ENCODE results near the gene HID1.
A peak's percentile ranks its signal among the peaks of the same experiment; 100 is the strongest.

Gene HID1

GRCh38 chr17:74946641-74947040 lies 25.9 kb downstream of the HID1 start:
- no peak for DNase-seq

- no peak for DNase-seq
Observed at GRCh38 chr17:74945543-74945942, 27.0 kb downstream of the HID1 start.

DNA sequence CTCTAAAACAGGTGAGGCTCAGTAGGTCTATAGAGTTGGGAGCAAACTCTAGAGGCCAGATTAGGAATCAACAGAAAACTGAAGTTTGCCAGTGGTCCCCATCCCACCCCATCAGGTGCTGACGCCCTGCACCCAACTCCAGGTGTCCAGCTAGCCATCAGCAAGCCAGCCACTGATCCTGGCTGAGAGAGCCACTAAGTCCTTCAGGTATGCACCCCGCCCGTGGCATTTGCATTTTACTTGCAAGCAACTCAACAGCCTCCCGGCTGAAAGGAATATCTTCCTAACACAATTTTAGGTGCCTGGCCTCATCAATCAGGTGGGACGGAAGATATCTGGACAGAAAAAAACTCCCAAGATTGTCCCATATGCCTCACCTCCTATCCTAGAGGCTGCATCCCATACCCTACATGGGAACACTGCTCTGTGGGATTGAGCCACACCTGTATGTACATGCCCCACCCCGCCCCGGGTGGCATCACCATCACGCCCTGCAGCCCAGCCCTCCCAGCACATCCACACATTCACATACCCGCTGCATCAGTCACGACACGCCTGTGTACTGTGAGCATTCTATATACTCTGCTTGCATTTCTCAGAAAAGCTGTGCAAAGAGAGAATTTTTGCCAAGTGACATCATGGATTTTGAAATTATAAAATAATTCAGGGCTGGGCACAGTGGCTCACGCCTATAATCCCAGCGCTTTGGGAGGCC lies 28.6 kb downstream of the HID1 start:
- no peak for DNase-seq

DNA sequence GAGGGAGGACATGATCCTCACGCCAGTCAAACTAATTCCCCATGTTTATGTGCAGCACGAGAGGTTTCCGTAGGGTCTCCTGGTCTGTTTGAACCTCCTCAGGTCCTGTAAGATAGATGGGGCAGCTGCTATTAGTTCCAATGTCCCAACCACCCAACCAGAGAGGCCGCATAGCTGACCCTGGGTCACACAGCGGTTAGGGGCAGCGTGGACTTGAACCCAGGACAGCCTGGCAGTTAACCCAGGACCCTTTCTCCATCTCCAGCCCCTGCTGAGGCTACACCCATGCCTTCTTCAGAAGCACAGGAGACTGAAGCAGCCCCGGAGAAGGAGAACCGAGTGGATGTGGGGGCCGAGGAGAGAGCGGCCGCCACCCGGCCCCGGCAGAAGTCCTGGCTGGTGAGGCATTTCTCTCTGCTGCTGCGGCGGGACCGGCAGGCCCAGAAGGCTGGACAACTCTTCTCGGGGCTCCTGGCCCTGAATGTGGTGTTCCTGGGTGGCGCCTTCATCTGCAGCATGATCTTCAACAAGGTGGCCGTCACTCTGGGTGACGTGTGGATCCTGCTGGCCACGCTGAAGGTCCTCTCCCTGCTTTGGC lies 31.3 kb downstream of the HID1 start:
- no peak for DNase-seq

- no peak for DNase-seq
Observed at GRCh38 chr17:74939534-74939933, 33.0 kb downstream of the HID1 start.

GRCh38 chr17:74938194-74938950 lies 34.2 kb downstream of the HID1 start:
- no peak for DNase-seq

- no peak for DNase-seq
Observed at GRCh38 chr17:74937064-74938051, 35.2 kb downstream of the HID1 start.

DNA sequence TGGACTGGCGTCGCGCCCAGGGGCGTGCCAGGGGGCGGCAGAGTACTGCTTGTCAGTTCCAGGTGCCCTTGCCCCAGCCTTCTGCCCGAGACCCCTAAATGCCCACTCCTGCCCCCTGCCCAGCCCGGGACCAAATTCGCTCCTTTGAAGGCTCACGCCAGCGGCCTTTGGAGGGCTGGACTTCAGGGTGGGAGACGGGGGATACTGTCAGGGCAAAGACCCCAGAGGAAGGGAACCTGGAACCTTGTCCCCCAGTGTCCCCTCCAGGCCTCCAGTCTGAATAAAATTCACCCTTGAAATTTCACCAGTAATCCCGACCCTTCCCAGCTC lies 36.1 kb downstream of the HID1 start:
- no peak for DNase-seq

- DNase-seq, result no peak
Observed at GRCh38 chr17:74935585-74936469, 36.7 kb downstream of the HID1 start, which contains the start of gene OTOP3. Gene OTOP3 (plus strand): TSS chr17:74935898. CDS start chr17:74935922, 24 bp downstream.

- no peak for DNase-seq
Observed at GRCh38 chr17:74935048-74935447, 37.5 kb downstream of the HID1 start.

- no peak for DNase-seq
Observed at GRCh38 chr17:74930535-74931036, 42.0 kb downstream of the HID1 start.

- DNase-seq, result no peak
Observed at GRCh38 chr17:74928786-74929185, 43.8 kb downstream of the HID1 start.

- DNase-seq, result no peak
Observed at GRCh38 chr17:74925242-74925641, 47.3 kb downstream of the HID1 start.

- DNase-seq, result no peak
Observed at GRCh38 chr17:74924250-74924948, 48.2 kb downstream of the HID1 start, which contains the start of gene OTOP2. Gene OTOP2 (plus strand): TSS chr17:74924273. CDS start chr17:74924633, 360 bp downstream.

GRCh38 chr17:74923538-74924249 lies 48.9 kb downstream of the HID1 start:
- peak; percentile 6 for DNase-seq

GRCh38 chr17:74922694-74923537 lies 49.6 kb downstream of the HID1 start, which contains the start of gene USH1G:
Gene USH1G (minus strand): TSS chr17:74923255. CDS start chr17:74923073, 182 bp downstream.
- DNase-seq, result no peak

DNA sequence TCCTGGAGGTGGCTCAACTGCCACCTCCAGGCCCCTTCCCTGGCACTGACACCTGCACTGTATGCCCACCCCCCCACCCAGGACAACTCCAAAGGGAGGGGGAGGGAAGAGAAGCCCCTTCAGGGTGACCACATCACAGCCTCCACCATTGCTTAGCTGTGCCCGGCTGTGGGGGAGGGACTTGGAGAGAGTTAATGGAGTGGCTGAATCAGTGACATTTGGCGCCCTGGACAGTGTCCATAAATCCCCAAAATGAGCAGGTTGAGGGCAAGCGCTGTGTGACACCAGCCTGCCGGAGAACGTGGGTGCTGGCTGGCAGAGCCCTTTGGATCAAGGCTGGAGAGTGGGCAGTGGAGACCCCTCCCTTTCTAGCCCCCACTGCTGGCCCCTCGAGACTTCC lies 50.4 kb downstream of the HID1 start:
- no peak for DNase-seq

DNA sequence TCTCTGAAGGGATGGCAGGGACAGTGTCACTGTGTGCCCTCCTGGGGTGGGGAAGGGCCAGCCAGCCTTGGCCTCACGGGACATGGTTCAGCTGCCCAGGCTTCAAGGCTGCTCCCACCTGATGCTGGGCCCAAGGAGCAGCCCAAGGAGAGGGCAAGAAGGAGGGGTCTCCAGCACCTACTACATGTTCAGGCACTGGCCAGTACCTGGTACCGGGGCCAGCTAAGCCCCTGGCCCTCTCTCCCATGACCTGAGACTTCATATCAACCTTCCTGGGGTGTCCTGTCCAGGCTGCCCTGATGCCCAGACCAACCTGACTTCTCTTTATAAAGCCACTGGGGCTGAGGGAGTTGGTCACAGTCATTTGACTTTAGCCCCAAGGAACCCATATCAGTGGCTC lies 50.8 kb downstream of the HID1 start:
- no peak for DNase-seq

Measured in NCI-H1694 treated with DMSO at 0.1 percent for 48 hours (cell line).